Loucy (cell line): ENCODE measurements around the gene DIRAS2.
A peak's percentile ranks its signal among the peaks of the same experiment; 100 is the strongest.

Source experiments
- H2AFZ ChIP-seq: fragments of 200-600 bp; sonication (generic); 2 replicates; pipeline ENCODE4 v1.6.0; 2016; ENCODE audit warnings: antibody characterized with exemption, mild to moderate bottlenecking, low read length, moderate library complexity
- H3F3A ChIP-seq: fragments of 200-600 bp; 2 replicates; pipeline ENCODE4 v1.6.0; 2016; ENCODE audit warnings: antibody characterized with exemption, low read depth, mild to moderate bottlenecking
- H3K27me3 ChIP-seq: fragments of 200-600 bp; sonication (generic); 2 replicates; pipeline ENCODE4 v1.6.1; 2014; ENCODE audit warnings: low read length, mild to moderate bottlenecking; ENCODE audit not compliant: insufficient read depth, poor library complexity, severe bottlenecking
- H3K36me3 ChIP-seq: fragments of 200-600 bp; sonication (generic); 2 replicates; pipeline ENCODE4 v1.6.1; 2016; ENCODE audit warnings: low read length; ENCODE audit not compliant: insufficient read depth
- H3K4me1 ChIP-seq: fragments of 200-600 bp; sonication (generic); 2 replicates; pipeline ENCODE4 v1.5.1; 2014; ENCODE audit warnings: low read length, mild to moderate bottlenecking; ENCODE audit not compliant: insufficient read depth, poor library complexity, severe bottlenecking
- H3K4me2 ChIP-seq: fragments of 200-600 bp; sonication (generic); 2 replicates; pipeline ENCODE4 v1.6.0; 2014; ENCODE audit warnings: antibody characterized with exemption, low read length, low read depth, mild to moderate bottlenecking; ENCODE audit not compliant: poor library complexity, severe bottlenecking
- H3K4me3 ChIP-seq: fragments of 200-600 bp; sonication (generic); 2 replicates; pipeline ENCODE4 v1.5.1; 2014; ENCODE audit warnings: low read length, mild to moderate bottlenecking, mixed read lengths; ENCODE audit not compliant: poor library complexity, severe bottlenecking
- H3K79me2 ChIP-seq: fragments of 200-600 bp; sonication (generic); 2 replicates; pipeline ENCODE4 v1.6.1; 2014; ENCODE audit warnings: low read length; ENCODE audit not compliant: insufficient read depth
- H3K9ac ChIP-seq: fragments of 200-600 bp; sonication (generic); 2 replicates; pipeline ENCODE4 v1.6.0; 2014; ENCODE audit warnings: mild to moderate bottlenecking, low read depth, low read length, moderate library complexity; ENCODE audit not compliant: poor library complexity, severe bottlenecking
- H3K9me2 ChIP-seq: fragments of 200-600 bp; sonication (generic); replicated peaks from 2 replicates; pipeline ENCODE4 v1.6.1; 2016; ENCODE audit warnings: low read depth, low read length, mixed read lengths
- H3K9me3 ChIP-seq: fragments of 200-600 bp; sonication (generic); 2 replicates; pipeline ENCODE4 v1.6.1; 2014; ENCODE audit warnings: mild to moderate bottlenecking, antibody characterized with exemption, low read length, low read depth; ENCODE audit not compliant: insufficient read depth
- H4K20me1 ChIP-seq: fragments of 200-600 bp; sonication (generic); 2 replicates; pipeline ENCODE4 v1.6.0; 2014; ENCODE audit warnings: antibody characterized with exemption, low read length, mild to moderate bottlenecking; ENCODE audit not compliant: insufficient read depth, poor library complexity, severe bottlenecking
- CTCF ChIP-seq: fragments of 200-600 bp; sonication (generic); conservative IDR thresholded peaks from 2 replicates; pipeline ENCODE4 v1.5.1; 2014; ENCODE audit warnings: mild to moderate bottlenecking, antibody characterized with exemption, low read length
- EZH2phosphoT487 ChIP-seq: fragments of 200-600 bp; IDR thresholded peaks from 2 replicates; pipeline ENCODE4 v1.6.1; 2018; ENCODE audit warnings: antibody characterized with exemption, mild to moderate bottlenecking, moderate library complexity, borderline replicate concordance

The DIRAS2 gene

GRCh38 chr9:90612957-90613356 is 29.7 kb downstream of the DIRAS2 start:
- no peaks in the 10 kb centered on the region for H3K27me3 ChIP-seq
- H4K20me1 ChIP-seq = no peaks in the 10 kb centered on the region
- TF ChIP-seq EZH2phosphoT487 (no peak), CTCF (no peak)
- H3K36me3 ChIP-seq = no peaks in the 10 kb centered on the region
- H3K9me3 ChIP-seq = no peaks in the 10 kb centered on the region
- no peaks in the 10 kb centered on the region for H3F3A ChIP-seq
- H3K79me2 ChIP-seq = no peaks in the 10 kb centered on the region
- no peak overlapping the region for H3K9ac ChIP-seq
- H3K9me2 ChIP-seq = no peaks in the 10 kb centered on the region
- H3K4me1 ChIP-seq = no peaks in the 10 kb centered on the region
- no peak overlapping the region for H3K4me3 ChIP-seq
- H3K4me2 ChIP-seq = no peak overlapping the region
- no peak overlapping the region for H2AFZ ChIP-seq

GRCh38 chr9:90611568-90611967 is 31.1 kb downstream of the DIRAS2 start:
- no peaks in the 10 kb centered on the region for H3K4me1 ChIP-seq
- no peaks in the 10 kb centered on the region for H3K9me3 ChIP-seq
- H3F3A ChIP-seq = no peaks in the 10 kb centered on the region
- no peaks in the 10 kb centered on the region for H3K27me3 ChIP-seq
- no peaks in the 10 kb centered on the region for H3K9me2 ChIP-seq
- no peak overlapping the region for H3K4me2 ChIP-seq
- no peak for TF ChIP-seq CTCF
- H3K9ac ChIP-seq = no peak overlapping the region
- H3K36me3 ChIP-seq = no peaks in the 10 kb centered on the region
- no peak overlapping the region for H3K4me3 ChIP-seq
- H4K20me1 ChIP-seq = no peaks in the 10 kb centered on the region
- H3K79me2 ChIP-seq = no peaks in the 10 kb centered on the region
- H2AFZ ChIP-seq = peak overlapping the region; percentile 24; the same call in 1 of the 2 replicates

- Histone ChIP-seq H3K9me3 (no peaks in the 10 kb centered on the region), H3K79me2 (no peaks in the 10 kb centered on the region), H3F3A (no peaks in the 10 kb centered on the region), H2AFZ (0 out of 2 replicates have a peak overlapping the region, but pooled peaks have one; percentile 24), H3K9ac (no peak overlapping the region), H3K9me2 (no peaks in the 10 kb centered on the region), H4K20me1 (no peaks in the 10 kb centered on the region), H3K4me3 (no peak overlapping the region), H3K4me2 (no peak overlapping the region), H3K4me1 (no peaks in the 10 kb centered on the region), H3K36me3 (no peaks in the 10 kb centered on the region), H3K27me3 (no peaks in the 10 kb centered on the region)
- TF ChIP-seq CTCF (no peak), EZH2phosphoT487 (no peak)
Observed at GRCh38 chr9:90611121-90611520, 31.5 kb downstream of the DIRAS2 start.
